Loucy (cell line): ENCODE measurements around the gene RUNX2.
A peak's percentile ranks its signal among the peaks of the same experiment; 100 is the strongest.

Experiments
- H2AFZ ChIP-seq: fragments of 200-600 bp; sonication (generic); 2 replicates; pipeline ENCODE4 v1.6.0; 2016; ENCODE audit warnings: antibody characterized with exemption, mild to moderate bottlenecking, low read length, moderate library complexity
- H3F3A ChIP-seq: fragments of 200-600 bp; 2 replicates; pipeline ENCODE4 v1.6.0; 2016; ENCODE audit warnings: antibody characterized with exemption, low read depth, mild to moderate bottlenecking
- H3K27me3 ChIP-seq: fragments of 200-600 bp; sonication (generic); 2 replicates; pipeline ENCODE4 v1.6.1; 2014; ENCODE audit warnings: low read length, mild to moderate bottlenecking; ENCODE audit not compliant: insufficient read depth, poor library complexity, severe bottlenecking
- H3K36me3 ChIP-seq: fragments of 200-600 bp; sonication (generic); 2 replicates; pipeline ENCODE4 v1.6.1; 2016; ENCODE audit warnings: low read length; ENCODE audit not compliant: insufficient read depth
- H3K4me1 ChIP-seq: fragments of 200-600 bp; sonication (generic); 2 replicates; pipeline ENCODE4 v1.5.1; 2014; ENCODE audit warnings: low read length, mild to moderate bottlenecking; ENCODE audit not compliant: insufficient read depth, poor library complexity, severe bottlenecking
- H3K4me2 ChIP-seq: fragments of 200-600 bp; sonication (generic); 2 replicates; pipeline ENCODE4 v1.6.0; 2014; ENCODE audit warnings: antibody characterized with exemption, low read length, low read depth, mild to moderate bottlenecking; ENCODE audit not compliant: poor library complexity, severe bottlenecking
- H3K4me3 ChIP-seq: fragments of 200-600 bp; sonication (generic); 2 replicates; pipeline ENCODE4 v1.5.1; 2014; ENCODE audit warnings: low read length, mild to moderate bottlenecking, mixed read lengths; ENCODE audit not compliant: poor library complexity, severe bottlenecking
- H3K79me2 ChIP-seq: fragments of 200-600 bp; sonication (generic); 2 replicates; pipeline ENCODE4 v1.6.1; 2014; ENCODE audit warnings: low read length; ENCODE audit not compliant: insufficient read depth
- H3K9ac ChIP-seq: fragments of 200-600 bp; sonication (generic); 2 replicates; pipeline ENCODE4 v1.6.0; 2014; ENCODE audit warnings: mild to moderate bottlenecking, low read depth, low read length, moderate library complexity; ENCODE audit not compliant: poor library complexity, severe bottlenecking
- H3K9me2 ChIP-seq: fragments of 200-600 bp; sonication (generic); replicated peaks from 2 replicates; pipeline ENCODE4 v1.6.1; 2016; ENCODE audit warnings: low read depth, low read length, mixed read lengths
- H3K9me3 ChIP-seq: fragments of 200-600 bp; sonication (generic); 2 replicates; pipeline ENCODE4 v1.6.1; 2014; ENCODE audit warnings: mild to moderate bottlenecking, antibody characterized with exemption, low read length, low read depth; ENCODE audit not compliant: insufficient read depth
- H4K20me1 ChIP-seq: fragments of 200-600 bp; sonication (generic); 2 replicates; pipeline ENCODE4 v1.6.0; 2014; ENCODE audit warnings: antibody characterized with exemption, low read length, mild to moderate bottlenecking; ENCODE audit not compliant: insufficient read depth, poor library complexity, severe bottlenecking
- EZH2phosphoT487 ChIP-seq: fragments of 200-600 bp; IDR thresholded peaks from 2 replicates; pipeline ENCODE4 v1.6.1; 2018; ENCODE audit warnings: antibody characterized with exemption, mild to moderate bottlenecking, moderate library complexity, borderline replicate concordance
- TF ChIP-seq, protein P1 (sequence below): fragments of 200-600 bp; sonication (generic); conservative IDR thresholded peaks from 2 replicates; pipeline ENCODE4 v1.5.1; 2014; ENCODE audit warnings: mild to moderate bottlenecking, antibody characterized with exemption, low read length

Gene RUNX2

DNA sequence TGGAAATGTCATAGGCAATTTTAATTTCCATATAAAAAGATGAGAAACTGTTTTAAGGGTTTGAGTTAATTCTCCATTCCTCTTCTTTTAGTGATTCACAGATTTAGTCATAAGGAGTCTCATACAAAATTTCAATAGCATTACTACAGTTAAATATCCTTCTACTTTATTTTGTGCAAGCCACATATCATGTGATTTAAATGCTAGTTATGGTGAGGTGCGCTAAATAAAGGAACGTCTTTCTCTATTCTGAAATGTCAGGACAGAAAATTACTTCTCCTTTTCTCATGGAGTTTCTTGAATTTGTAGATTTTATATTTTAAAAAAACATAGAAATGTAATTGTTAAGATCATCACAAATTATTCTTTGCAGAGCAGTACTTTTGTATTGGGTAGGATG lies 99.6 kb downstream of the RUNX2 start:
- Histone ChIP-seq H3K4me1 (peaks cover 87% of the 10 kb centered on the region), H3K9me3 (no peaks in the 10 kb centered on the region), H3K79me2 (peaks cover 75% of the 10 kb centered on the region), H3K9ac (peak overlapping the region; percentile 39), H3K9me2 (no peaks in the 10 kb centered on the region), H3K4me2 (peak overlapping the region; percentile 57), H3K4me3 (peak overlapping the region; percentile 18), H3K27me3 (no peaks in the 10 kb centered on the region), H2AFZ (no peak overlapping the region), H3K36me3 (no peaks in the 10 kb centered on the region), H3F3A (peaks cover 8% of the 10 kb centered on the region), H4K20me1 (no peaks in the 10 kb centered on the region)
- TF ChIP-seq, protein P1, sequence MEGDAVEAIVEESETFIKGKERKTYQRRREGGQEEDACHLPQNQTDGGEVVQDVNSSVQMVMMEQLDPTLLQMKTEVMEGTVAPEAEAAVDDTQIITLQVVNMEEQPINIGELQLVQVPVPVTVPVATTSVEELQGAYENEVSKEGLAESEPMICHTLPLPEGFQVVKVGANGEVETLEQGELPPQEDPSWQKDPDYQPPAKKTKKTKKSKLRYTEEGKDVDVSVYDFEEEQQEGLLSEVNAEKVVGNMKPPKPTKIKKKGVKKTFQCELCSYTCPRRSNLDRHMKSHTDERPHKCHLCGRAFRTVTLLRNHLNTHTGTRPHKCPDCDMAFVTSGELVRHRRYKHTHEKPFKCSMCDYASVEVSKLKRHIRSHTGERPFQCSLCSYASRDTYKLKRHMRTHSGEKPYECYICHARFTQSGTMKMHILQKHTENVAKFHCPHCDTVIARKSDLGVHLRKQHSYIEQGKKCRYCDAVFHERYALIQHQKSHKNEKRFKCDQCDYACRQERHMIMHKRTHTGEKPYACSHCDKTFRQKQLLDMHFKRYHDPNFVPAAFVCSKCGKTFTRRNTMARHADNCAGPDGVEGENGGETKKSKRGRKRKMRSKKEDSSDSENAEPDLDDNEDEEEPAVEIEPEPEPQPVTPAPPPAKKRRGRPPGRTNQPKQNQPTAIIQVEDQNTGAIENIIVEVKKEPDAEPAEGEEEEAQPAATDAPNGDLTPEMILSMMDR = no peak
- no peak for TF ChIP-seq EZH2phosphoT487

DNA sequence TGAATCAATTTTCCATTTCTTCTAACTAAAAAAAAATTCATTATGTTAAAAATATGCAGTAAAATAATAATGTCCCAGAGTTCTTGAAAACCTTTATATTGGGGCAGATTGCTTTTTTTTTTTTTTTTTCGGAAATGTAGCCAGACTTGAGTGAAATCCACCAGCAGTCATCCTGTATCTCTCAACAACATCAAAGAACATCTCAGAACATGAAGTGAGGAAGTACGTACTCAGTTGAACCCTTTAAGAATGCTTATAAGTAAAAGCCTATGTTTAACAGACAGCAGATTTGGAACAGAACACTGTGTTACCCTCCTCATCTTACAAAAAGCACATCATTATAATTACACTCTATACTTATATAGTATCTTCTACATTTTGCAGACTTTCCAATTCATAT lies 100.6 kb downstream of the RUNX2 start:
- TF ChIP-seq, protein P1 = no peak
- TF ChIP-seq EZH2phosphoT487 = no peak
- Histone ChIP-seq H3K4me1 (peaks cover 90% of the 10 kb centered on the region), H2AFZ (no peak overlapping the region), H3K27me3 (no peaks in the 10 kb centered on the region), H3K4me2 (peak overlapping the region; percentile 57), H3K4me3 (peak overlapping the region; percentile 18), H3K9me2 (no peaks in the 10 kb centered on the region), H4K20me1 (no peaks in the 10 kb centered on the region), H3K9me3 (no peaks in the 10 kb centered on the region), H3K9ac (peak overlapping the region; percentile 39), H3F3A (peaks cover 9% of the 10 kb centered on the region), H3K79me2 (peaks cover 75% of the 10 kb centered on the region), H3K36me3 (no peaks in the 10 kb centered on the region)

DNA sequence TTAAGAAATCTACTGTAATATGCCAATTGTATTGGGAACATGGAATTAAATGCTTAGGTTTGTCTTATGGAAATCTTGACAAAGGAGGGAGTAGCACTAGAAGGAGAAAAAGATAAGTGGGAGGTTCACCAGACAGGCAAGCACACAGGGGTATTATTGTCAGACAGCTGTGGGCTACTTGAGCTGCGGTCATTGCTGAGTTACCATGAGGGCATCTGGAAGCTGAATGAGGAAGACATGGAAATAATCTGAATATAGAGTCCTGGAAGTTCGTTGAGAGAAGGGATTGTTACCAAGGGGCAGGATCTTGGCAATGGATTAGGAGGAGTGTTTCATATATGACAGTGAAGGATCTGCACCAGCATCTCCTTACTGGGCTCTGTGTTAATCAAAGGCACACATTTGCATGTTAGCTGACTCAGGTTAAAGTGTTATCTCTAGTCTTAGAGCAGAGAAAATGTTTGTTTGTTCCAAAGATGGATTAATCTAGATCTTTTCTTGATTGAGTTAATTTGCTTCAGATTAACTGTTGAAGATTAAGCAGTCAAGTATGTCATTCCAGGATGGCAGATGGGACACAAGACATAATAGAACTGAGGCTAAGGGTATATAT lies 102.6 kb downstream of the RUNX2 start:
- H3K36me3 ChIP-seq = no peaks in the 10 kb centered on the region
- peak overlapping the region; percentile 76 for H3K9ac ChIP-seq
- no peaks in the 10 kb centered on the region for H4K20me1 ChIP-seq
- no peaks in the 10 kb centered on the region for H3K9me2 ChIP-seq
- H3K27me3 ChIP-seq = no peaks in the 10 kb centered on the region
- peak overlapping the region; percentile 79 for H3K4me2 ChIP-seq
- peak overlapping the region; percentile 73 for H3K4me3 ChIP-seq
- H3K4me1 ChIP-seq = peaks cover 92% of the 10 kb centered on the region
- no peak for TF ChIP-seq EZH2phosphoT487
- TF ChIP-seq, protein P1 = no peak
- H3K9me3 ChIP-seq = no peaks in the 10 kb centered on the region
- H2AFZ ChIP-seq = no peak overlapping the region
- peaks cover 15% of the 10 kb centered on the region for H3F3A ChIP-seq
- H3K79me2 ChIP-seq = peaks cover 73% of the 10 kb centered on the region
